GM21367 (cell line): ENCODE results near the gene F2.
"Not testable (repeated sequence)": the region's sequence is repeated elsewhere in the genome, so short reads cannot be mapped to it uniquely, and the experiment has no call there.

ENCODE experiments used
- ATAC-seq: cut with Tn5 transposase; IDR thresholded peaks from one replicate; pipeline ENCODE4 v1.9.1; 2021; ENCODE audit not compliant: unreplicated experiment

F2 gene

DNA sequence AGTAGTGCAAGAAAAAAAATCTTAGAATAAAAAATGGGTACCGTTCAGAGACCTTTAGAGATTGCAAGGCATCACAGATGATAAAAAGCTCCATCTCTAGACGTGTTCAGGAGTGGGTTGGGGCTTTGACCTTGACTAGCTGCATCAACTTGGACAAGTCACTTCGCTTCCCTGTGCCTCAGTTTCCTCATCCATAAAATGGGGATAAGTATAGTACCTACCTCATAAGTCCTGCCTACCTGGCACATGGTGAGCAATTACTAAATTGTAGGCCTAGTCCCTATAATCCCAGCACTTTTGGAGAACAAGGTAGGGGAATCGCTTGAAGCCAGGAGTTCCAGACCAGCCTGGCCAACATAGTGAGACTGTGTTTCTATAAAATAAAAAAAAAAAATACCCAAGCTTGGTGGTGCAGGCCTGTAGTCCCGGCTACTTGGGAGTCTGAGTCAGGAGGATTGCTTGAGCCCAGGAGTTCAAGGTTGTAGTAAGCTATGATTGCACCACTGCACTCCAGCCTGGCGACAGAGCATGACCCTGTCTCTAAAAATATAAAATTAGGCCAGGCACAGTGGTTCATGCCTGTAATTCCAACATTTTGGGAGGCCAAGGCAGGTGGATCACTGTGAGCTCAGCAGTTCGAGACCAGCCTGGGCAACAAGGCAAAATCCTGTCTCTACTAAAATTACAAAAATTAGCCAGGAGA lies 6.0 kb upstream of the F2 start:
- no peak for ATAC-seq

DNA sequence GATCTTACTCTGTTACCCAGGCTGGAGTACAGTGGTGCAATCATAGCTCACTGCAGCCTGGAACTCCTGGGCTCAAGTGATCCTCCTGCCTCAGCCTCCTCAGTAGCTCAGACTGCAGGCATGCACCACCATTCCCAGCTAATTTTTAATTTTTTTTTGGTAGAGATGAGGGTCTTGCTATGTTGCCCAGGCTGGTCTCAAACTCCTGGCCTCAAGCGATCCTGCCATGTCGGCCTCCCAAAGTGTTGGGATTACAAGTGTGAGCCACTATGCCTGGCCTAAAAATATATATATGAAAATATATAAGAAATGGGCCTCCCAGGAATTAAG lies 1.2 kb upstream of the F2 start:
- not testable (repeated sequence) for ATAC-seq

DNA sequence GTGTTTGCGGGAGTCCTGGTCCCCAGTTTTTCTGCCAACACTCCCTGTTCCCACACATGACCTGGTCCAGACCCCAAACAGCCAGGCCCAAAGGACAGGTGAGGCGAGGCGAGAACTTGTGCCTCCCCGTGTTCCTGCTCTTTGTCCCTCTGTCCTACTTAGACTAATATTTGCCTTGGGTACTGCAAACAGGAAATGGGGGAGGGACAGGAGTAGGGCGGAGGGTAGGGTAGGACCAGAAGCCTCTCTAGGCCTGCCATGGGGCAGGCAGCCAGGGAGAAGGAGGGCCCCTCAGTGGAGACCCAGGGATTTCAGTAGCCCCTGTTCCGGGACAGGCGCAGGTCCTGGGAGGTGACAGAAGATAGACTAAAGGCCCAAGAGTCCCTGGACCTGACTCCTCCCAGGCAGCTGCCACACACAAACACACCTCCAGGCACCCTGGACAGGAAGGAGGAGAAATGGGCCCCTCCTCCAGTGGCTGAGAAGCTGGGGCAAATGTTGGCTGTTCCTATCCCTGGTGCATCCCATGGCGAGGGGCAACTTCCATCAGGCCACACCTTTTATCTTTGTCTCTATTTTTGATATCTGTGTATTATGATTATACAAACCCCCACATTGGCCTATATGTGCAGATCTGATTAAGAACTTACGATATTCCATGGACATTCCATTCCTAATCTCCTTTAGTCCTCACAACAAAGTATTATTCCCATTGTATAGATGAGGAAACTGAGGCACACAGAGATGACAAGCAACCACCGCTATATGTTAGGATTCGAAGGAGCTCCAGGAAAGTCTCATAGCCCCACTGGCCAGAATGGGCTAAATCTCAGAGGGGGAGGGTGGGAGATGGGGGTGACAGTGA lies 626 bp upstream of the F2 start:
- no peak for ATAC-seq

DNA sequence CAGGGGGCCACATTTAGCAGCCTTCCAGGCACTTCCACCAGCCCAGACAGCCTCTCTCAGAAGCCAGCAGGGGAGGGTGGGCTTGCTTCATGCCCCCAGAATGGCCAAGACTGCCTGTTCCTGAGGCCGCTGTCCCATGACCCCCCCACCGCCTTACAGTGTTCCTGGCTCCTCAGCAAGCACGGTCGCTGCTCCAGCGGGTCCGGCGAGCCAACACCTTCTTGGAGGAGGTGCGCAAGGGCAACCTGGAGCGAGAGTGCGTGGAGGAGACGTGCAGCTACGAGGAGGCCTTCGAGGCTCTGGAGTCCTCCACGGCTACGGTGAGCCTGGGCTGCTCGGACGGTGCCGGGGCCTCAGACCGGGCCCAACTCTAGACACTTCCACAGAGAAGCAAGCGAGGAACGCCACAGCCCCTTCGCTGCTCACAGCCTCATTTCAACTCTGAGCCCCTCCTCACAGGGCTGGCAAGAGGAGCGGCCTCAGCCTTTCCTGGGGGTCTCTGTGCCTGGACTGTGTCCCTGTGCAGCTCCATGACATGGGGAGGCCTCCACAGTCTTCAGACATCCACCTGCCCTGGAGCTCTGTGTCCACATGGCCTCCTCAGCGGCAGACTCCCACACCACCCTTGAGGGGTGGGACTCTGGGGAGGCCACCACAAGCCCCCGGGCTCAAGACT lies 668 bp downstream of the F2 start:
- ATAC-seq, result no peak

DNA sequence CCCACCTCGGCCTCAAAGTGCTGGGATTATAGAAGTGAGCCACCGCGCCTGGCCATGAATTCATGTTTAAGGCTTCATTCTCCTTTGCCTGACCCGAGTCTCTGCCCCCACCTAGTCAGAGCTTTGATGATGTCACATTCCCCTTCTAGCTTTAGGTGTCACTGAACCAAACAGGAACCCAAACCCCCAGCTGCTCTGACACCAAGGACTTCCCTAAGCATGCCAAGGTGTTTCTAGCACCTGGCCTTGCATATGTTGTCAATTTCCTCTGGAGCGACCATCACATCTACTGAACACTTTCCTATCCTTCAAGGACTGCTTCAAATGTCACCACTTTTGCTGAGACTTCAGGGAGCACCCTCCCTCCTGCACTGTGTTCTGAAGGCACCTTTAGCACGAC lies 2.3 kb downstream of the F2 start:
- ATAC-seq, result no peak

DNA sequence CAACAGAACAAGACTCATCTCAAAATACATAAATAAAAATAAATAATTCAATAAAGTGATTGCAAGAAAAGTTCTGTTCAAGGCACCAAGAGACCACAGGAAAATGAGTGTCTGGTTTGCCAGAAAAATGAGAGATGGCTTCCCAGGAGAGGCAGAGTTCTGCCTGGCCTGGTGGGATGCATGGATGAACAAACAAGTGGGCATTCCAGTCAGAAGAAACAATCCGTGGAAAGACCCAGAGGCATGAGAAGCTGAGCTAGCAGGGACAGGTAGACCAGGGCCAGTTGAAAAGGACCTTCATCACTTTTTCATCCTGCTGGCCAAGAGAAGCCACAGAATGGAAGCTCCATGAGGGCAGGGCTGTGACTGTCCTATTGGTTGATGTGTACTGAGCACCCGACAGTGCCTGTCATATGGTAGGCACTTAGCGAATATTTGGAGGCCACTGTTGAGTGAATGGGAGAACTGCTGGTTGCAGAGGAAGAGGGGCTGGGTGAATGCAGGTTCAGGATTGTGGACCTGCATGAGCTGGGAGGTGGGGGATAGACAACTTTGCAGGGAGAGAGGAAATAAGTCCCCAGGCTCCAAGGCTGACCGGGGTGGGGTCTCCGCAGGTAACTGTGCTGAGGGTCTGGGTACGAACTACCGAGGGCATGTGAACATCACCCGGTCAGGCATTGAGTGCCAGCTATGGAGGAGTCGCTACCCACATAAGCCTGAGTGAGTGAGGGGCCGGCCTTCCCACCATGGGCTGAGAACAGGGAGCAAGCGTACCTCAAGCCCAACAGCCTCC lies 3.7 kb downstream of the F2 start:
- ATAC-seq, result no peak

DNA sequence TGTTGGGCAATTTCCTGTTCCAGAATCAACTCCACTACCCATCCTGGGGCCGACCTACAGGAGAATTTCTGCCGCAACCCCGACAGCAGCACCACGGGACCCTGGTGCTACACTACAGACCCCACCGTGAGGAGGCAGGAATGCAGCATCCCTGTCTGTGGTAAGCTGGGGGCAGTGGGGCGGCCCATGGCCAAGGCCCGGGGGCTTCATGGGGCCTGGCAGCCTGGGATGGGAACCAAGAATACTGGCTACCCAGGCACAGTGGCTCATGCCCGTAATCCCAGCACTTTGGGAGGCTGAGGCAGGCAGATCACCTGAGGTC lies 4.3 kb downstream of the F2 start:
- ATAC-seq, result no peak

DNA sequence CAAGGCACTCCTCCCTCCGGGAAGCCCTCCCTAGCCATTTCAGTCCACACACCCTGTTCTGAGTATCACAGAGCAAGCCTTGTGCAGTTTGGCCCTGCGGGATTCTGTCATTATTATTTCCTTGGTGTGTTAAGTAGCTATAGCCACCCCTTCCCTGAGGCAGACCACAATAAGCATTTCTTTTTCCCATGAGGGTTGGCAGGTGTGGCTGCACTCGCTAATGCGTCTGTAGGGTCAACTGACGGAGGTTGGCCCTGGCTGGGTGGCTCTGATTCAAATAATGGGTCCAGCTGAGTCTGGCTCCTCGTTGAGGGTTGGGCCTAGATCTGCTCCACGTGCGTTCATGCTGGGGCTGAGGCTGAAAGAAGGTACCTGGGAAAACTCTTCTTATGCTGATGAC lies 5.1 kb downstream of the F2 start:
- ATAC-seq, result no peak

DNA sequence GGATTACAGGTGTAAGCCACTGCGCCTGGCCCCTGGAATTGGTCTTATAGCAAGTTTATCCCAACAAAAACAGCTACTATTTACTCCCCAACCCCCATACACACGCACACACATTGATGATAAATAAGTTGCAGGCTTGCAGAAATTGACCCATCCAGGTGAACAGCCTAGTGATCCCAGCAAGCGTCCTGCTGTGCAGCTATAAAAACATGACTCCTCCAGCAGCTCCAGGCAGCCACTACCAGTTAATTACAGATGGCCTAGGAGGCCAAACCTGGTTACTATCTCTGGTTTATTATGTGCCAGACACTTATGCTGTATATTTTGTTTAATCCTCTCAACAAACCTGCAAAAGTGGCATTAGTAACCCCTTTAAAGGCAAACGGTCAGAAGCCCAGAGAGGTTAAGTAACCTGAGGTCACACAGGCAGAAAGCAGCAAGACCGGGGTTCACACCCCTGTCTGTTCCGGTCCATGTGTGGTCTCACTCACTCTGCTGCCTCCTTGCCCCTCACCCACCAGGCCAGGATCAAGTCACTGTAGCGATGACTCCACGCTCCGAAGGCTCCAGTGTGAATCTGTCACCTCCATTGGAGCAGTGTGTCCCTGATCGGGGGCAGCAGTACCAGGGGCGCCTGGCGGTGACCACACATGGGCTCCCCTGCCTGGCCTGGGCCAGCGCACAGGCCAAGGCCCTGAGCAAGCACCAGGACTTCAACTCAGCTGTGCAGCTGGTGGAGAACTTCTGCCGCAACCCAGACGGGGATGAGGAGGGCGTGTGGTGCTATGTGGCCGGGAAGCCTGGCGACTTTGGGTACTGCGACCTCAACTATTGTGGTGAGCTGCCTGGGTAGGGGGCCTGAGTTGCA lies 6.6 kb downstream of the F2 start:
- no peak for ATAC-seq

DNA sequence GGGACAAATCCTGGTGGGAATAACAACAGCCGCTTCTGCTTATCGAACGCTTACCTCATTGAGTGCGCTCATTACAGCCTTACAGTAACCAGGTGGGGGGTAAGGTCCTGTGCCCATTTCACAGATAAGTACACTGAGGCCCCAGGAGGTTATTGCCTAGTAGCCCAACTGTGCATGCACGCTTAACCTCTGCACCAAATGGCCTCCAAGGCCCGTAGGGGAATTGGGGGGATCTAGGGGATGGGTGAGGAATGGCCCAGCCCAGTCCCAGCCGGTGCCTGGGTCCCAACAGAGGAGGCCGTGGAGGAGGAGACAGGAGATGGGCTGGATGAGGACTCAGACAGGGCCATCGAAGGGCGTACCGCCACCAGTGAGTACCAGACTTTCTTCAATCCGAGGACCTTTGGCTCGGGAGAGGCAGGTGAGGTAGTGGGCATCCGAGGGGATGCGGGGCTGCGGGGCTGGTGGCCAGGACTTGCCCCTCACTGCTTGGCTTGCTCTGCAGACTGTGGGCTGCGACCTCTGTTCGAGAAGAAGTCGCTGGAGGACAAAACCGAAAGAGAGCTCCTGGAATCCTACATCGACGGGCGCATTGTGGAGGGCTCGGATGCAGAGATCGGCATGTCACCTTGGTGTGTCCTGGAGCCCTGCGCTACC lies 7.3 kb downstream of the F2 start:
- ATAC-seq, result no peak

DNA sequence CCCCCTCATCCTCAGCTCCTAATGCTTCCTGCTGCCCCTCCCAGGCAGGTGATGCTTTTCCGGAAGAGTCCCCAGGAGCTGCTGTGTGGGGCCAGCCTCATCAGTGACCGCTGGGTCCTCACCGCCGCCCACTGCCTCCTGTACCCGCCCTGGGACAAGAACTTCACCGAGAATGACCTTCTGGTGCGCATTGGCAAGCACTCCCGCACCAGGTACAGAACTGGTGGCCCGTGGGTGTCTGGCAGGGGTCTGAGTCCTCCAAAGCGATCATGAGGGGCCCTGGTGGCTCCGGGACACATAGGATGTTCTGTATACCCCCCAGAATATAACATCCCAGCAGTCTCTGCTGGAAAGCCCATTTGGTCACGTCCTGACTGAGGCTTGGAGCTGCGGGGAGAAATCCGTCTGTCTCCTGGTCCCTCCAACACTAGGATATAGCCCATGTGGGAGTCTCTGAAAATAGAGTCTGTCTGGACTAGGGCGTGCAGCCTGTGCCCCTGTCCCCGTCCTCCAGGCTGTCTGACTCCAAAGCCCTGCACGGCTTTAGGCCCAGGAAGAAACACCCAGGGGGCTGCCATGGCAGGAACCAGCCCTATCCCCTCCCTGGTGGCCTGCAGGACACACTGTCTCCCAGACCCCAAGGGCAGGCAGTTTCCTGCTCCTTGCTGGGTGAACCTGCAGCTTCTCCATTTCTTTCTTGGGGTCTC lies 9.1 kb downstream of the F2 start:
- no peak for ATAC-seq

DNA sequence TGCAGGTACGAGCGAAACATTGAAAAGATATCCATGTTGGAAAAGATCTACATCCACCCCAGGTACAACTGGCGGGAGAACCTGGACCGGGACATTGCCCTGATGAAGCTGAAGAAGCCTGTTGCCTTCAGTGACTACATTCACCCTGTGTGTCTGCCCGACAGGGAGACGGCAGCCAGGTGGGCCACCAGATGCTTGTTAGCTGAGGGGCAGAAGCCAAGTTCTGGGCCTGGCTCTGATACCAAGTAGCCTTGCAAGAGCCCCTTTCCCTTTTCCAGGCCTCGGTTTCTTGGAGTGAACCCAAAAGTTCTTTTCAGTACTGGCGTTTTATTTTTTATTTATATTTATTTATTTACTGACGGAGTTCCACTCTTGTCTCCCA lies 9.6 kb downstream of the F2 start:
- no peak for ATAC-seq

DNA sequence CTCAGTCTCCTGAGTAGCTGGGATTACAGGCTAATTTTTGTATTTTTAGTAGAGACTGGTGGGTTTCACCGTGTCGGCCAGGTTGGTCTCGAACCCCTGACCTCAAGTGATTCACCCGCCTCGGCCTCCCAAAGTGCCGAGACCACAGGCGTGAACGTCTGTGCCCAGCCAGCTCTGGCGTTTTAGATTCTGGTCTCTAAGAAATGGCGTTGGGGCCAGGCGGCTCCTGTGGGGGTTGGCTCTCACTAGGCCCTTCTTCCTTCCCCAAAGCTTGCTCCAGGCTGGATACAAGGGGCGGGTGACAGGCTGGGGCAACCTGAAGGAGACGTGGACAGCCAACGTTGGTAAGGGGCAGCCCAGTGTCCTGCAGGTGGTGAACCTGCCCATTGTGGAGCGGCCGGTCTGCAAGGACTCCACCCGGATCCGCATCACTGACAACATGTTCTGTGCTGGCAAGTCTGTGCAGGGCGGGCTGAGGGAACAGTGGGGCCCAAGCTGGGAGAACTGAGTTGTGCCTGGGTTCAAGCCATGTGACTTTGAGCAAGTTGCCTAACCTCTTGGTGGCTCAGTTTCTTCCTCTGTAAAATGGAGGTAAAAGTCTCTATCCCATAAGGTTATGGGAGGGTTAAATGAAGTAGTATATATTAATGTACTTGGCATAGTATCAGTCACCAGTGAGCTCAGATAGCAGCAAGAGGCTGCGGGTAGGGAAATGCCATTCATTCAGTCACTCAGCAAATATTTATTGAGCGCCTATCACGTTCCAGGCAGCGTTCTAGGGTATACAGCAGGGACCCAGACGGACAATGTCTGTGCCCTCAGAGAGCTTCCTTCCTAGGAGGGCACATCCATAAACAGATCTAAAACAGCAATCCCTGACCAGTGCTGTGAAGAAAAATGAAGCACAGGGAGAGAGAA lies 10.4 kb downstream of the F2 start:
- ATAC-seq, result no peak

DNA sequence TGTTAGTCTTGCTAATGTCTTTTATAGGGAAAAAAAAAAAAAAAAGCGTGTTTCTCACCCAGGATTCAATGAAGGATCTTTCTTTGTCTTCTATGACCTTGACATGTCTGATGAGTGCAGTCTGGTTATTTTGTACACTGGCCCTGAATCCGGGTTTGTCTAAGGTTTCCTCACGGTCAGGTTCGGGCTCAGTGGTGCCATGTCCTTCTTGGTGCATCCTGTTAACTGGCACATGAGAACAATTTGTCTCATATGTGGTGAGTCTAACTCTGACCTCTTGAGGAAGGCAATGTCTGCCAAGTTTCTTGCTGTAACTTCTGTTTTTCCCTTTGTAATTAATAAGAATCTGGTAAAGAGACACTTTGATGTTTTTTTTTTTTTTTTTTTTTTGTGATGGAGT lies 12.5 kb downstream of the F2 start:
- ATAC-seq, result no peak

DNA sequence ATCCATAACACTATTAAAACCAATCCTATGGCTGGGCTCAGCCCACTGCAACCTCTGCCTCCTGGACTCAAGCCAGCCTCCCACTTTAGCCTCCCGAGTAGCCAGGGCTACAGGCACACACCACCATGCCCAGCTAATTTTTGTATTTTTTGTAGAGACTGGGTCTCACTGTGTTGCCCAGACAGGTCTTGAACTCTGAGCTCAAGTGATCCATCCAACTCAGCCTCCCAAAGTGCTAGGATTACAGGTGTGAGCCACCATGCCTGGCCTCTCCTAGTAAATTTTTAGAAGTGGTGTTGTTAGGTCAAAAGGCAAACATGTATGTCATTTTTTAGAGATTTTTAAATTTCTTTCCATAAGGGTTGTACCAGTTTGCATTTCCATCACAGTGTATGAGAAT lies 14.2 kb downstream of the F2 start:
- ATAC-seq, result no peak

DNA sequence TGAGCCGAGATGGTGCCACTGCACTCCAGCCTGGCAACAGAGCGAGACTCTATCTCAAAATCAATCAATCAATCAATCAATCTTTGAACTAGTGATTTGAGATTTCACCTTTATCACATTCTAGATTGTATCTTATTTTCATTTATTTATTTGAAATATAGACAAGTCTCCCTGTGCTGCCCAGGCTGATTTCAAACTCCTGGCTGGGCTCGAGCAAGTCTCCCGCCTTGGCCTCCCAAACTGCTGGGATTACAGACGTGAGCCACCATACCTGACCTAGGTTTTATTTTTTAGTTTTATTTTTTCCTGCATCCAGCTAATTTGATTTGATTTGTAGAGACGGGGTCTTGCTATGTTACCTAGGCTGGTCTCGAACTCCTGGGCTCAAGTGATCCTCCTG lies 17.1 kb downstream of the F2 start:
- ATAC-seq, result no peak

DNA sequence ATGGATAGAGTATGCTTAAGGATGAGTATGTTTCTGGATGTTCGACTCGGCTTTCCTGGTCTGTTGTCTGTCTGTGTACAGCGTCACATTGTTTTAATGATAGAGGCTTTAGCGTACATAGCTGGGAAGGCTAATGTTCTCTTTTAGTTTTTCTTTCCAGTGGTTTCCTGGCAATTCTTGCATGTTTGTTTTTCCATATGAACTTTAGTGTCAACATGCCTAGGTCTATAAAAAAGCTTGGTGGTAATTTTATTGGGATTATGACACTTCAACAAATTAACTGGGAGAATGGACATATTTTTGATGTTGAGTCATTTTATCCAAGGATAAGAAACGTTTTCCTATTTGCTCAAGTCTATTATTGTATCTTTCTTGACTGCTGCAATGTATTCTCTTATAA lies 17.6 kb downstream of the F2 start:
- ATAC-seq, result no peak

DNA sequence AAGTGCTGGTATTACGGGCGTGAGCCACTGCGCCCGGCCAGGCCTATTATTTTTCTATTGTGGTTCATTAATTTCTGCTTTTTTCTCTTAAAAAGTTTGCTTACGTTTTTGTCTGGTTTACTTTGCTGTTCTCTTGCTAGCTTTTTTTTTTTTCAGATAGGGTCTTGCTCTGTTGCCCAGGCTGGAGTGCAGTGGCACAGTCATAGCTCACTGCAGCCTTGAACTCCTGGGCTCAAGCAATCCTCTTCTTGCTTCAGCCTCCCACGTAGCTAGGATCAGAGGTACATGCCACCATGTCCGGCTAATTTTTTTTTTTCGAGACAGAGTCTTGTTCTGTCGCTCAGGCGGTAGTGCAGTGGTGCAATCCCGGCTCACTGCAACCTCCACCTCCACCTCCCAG lies 18.7 kb downstream of the F2 start:
- ATAC-seq, result no peak
